Measurements from ENCODE around the gene SCFD2.

DNA sequence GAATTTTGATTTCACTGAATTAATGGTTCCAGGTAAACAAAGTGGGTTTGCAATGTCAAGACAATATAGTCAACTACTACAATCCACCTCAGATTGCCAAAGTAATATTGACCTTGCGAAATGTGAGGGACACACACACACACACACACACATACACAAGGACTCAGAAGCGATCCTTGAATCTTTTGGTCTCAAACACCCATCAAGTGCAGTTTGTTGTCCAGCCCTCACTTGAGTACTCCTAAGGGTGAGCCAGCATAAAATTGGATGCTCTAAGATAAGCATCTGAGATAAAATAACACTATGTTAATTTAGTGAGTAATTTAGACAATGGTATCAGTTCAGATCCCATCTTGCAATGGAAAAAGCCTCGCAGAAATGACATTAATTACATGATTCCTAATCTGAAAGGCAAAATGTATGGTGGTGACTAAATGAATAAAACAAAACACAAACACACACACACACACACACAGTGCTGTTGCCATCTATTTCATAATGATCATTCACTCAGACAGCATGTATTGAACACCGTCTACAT, 401.2 kb downstream of the SCFD2 start:
- TF ChIP-seq, protein P1, sequence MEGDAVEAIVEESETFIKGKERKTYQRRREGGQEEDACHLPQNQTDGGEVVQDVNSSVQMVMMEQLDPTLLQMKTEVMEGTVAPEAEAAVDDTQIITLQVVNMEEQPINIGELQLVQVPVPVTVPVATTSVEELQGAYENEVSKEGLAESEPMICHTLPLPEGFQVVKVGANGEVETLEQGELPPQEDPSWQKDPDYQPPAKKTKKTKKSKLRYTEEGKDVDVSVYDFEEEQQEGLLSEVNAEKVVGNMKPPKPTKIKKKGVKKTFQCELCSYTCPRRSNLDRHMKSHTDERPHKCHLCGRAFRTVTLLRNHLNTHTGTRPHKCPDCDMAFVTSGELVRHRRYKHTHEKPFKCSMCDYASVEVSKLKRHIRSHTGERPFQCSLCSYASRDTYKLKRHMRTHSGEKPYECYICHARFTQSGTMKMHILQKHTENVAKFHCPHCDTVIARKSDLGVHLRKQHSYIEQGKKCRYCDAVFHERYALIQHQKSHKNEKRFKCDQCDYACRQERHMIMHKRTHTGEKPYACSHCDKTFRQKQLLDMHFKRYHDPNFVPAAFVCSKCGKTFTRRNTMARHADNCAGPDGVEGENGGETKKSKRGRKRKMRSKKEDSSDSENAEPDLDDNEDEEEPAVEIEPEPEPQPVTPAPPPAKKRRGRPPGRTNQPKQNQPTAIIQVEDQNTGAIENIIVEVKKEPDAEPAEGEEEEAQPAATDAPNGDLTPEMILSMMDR (IDR thresholded peaks at IDR 0.05), result no peak
- no peak for TF ChIP-seq FOXJ3 (CRISPR knock-in tag; IDR thresholded peaks at IDR 0.05; ENCODE audit: borderline replicate concordance)
- TF ChIP-seq TCF7 (CRISPR knock-in tag; IDR thresholded peaks at IDR 0.05; ENCODE audit: low read depth), result no peak
- no peak for TF ChIP-seq RELA (CRISPR knock-in tag; IDR thresholded peaks at IDR 0.05; ENCODE audit: borderline replicate concordance)
- TF ChIP-seq, protein P2, sequence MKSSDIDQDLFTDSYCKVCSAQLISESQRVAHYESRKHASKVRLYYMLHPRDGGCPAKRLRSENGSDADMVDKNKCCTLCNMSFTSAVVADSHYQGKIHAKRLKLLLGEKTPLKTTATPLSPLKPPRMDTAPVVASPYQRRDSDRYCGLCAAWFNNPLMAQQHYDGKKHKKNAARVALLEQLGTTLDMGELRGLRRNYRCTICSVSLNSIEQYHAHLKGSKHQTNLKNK (CRISPR knock-in tag; IDR thresholded peaks at IDR 0.05), result no peak
- TF ChIP-seq SP1 (CRISPR knock-in tag; conservative IDR thresholded peaks at IDR 0.05), result no peak
- TF ChIP-seq, protein P3, sequence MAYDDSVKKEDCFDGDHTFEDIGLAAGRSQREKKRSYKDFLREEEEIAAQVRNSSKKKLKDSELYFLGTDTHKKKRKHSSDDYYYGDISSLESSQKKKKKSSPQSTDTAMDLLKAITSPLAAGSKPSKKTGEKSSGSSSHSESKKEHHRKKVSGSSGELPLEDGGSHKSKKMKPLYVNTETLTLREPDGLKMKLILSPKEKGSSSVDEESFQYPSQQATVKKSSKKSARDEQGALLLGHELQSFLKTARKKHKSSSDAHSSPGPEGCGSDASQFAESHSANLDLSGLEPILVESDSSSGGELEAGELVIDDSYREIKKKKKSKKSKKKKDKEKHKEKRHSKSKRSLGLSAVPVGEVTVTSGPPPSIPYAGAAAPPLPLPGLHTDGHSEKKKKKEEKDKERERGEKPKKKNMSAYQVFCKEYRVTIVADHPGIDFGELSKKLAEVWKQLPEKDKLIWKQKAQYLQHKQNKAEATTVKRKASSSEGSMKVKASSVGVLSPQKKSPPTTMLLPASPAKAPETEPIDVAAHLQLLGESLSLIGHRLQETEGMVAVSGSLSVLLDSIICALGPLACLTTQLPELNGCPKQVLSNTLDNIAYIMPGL (CRISPR knock-in tag; IDR thresholded peaks at IDR 0.05), result no peak
- no peak for TF ChIP-seq GABPB1 (CRISPR knock-in tag; IDR thresholded peaks at IDR 0.05)
- TF ChIP-seq NFYB (CRISPR knock-in tag; conservative IDR thresholded peaks at IDR 0.05; ENCODE audit: low read depth), result no peak
- no peak for TF ChIP-seq CREM (CRISPR knock-in tag; IDR thresholded peaks at IDR 0.05)
- no peak for TF ChIP-seq RORB (CRISPR knock-in tag; IDR thresholded peaks at IDR 0.05)

All from WTC11 (cell line).